Astrocyte of the spinal cord (primary cell): ENCODE data around the gene PPP3R1.

ENCODE experiments used
- DNase-seq: peaks from one replicate; pipeline ENCODE4 v3.0.0; 2011; ENCODE audit warnings: low read depth, low spot score
- H3K4me3 ChIP-seq: 2 replicates; pipeline ENCODE4 v1.5.1; 2011; ENCODE audit warnings: low read depth, mild to moderate bottlenecking, low read length, moderate library complexity
- in situ Hi-C: cut with HindIII; loops from 2 replicates; pipeline ENCODE4 v1.10.0; 2017; ENCODE audit warnings: low sequenced_read_pairs
- TF ChIP-seq, protein P1 (sequence below): IDR thresholded peaks from 2 replicates; pipeline ENCODE4 v1.5.1; 2012; ENCODE audit warnings: low read depth, mild to moderate bottlenecking, low read length, inconsistent platforms

The PPP3R1 gene

DNA sequence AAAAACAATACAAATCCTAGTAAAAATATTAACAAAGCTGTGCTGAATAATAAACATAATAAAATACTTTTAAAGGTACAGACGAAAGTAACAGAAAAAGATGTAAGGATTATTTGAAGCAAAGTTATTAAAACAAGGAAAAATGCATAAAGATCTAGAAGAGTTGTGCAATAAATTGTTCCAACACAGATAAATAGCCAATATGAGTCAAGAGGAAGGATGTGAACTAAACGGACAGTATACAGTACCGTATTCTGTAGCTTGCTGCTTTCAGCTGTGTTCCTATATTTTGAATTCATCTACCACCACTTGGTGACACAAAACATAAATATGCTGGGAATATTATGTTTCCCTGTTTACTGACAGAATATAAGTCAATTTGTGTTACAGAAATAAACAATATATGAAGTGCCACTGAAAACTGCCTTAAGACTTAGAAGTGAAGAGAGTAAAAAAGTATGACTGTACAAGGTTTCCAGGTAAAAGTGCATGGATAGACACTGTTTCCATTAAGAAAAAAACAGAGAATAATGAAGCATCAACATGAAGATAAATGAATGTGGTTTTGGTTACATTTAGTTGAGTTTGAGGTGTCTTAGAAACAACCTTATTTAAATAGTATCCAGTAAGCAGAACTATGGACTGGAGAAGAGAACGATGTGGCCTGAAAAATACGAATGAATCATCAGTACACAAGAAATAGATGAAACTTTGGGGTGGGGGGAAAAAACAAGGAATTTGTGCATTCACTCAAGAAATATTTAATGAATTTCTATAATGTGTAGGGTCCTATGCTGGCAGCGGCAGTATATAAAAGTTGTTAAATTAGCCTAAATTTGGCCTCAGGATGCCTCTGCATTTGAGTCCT is 13.1 kb downstream of the PPP3R1 start:
- TF ChIP-seq, protein P1, sequence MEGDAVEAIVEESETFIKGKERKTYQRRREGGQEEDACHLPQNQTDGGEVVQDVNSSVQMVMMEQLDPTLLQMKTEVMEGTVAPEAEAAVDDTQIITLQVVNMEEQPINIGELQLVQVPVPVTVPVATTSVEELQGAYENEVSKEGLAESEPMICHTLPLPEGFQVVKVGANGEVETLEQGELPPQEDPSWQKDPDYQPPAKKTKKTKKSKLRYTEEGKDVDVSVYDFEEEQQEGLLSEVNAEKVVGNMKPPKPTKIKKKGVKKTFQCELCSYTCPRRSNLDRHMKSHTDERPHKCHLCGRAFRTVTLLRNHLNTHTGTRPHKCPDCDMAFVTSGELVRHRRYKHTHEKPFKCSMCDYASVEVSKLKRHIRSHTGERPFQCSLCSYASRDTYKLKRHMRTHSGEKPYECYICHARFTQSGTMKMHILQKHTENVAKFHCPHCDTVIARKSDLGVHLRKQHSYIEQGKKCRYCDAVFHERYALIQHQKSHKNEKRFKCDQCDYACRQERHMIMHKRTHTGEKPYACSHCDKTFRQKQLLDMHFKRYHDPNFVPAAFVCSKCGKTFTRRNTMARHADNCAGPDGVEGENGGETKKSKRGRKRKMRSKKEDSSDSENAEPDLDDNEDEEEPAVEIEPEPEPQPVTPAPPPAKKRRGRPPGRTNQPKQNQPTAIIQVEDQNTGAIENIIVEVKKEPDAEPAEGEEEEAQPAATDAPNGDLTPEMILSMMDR: no peak
- no peak for DNase-seq
- in situ Hi-C loops: no loop called here
- H3K4me3 ChIP-seq: no peak overlapping the region

DNA sequence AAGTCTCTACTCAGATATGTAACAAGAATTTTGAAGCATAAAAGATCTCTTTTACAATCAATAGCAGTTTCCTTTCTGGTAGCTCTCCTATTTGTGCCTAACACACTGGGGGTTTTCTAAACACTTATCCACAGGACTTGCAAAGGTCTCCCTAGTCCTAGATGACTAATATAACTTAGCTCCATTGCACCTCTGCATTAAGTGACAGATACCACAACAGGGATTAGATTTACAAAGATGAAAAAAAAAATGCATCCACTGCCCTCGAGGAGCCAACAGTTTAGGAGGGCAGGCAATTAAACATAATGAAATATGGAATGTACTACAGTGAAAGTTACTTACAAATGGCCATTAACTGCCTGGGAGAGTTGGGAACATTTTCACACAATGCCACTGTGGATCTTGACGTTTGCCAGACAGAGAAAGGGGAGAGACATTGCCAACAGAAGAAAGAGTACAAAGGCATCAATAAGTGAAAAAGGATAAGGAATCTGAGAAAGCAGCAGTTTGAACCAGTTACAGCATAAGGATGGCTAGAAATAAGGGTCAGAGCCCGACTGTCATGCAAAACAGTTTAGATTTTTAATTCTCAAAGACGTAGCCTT is 14.3 kb downstream of the PPP3R1 start:
- no peak for DNase-seq
- H3K4me3 ChIP-seq: no peak overlapping the region
- TF ChIP-seq, protein P1: no peak
- in situ Hi-C loops: no loop called here

DNA sequence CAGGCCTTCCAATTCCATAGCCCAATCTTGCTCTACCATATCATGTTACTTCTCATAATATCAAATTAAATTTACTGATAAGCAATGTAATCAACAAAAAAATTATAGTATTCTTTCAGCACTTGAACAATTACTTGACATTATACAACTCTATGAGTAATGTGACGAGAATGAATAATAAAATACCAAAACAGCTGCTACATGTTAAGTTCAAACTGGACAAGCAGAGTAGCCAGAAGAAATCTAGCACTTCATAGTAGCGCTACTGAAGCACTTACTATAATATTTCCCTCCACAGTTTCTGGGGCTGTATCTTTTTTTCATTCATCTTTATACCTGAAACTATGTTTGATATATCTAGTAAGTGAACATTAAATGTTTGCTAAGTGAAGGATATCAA is 14.9 kb downstream of the PPP3R1 start:
- TF ChIP-seq, protein P1: no peak
- DNase-seq: no peak
- no peak overlapping the region for H3K4me3 ChIP-seq
- in situ Hi-C loops: no loop called here

DNA sequence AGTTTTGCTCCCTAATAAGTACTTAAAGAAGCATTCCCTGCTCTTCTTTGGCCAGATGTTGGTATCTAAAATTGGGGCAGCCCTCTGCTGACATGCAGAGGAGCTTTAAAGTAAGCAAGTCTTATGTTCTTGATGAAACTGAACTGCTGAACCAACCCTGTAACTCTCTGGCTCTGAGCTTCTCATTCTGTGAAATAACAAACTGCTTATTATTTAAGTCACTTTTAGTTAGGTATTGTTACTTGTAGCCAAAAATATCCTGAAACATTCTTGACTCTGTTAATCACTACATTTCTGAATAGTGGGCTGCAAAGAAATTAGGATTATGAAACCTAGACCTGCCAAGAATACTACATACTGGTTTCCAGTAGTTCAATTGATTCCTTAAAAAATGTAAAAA is 15.5 kb downstream of the PPP3R1 start:
- TF ChIP-seq, protein P1: no peak
- DNase-seq: no peak
- no peak overlapping the region for H3K4me3 ChIP-seq
- in situ Hi-C loops: no loop called here

DNA sequence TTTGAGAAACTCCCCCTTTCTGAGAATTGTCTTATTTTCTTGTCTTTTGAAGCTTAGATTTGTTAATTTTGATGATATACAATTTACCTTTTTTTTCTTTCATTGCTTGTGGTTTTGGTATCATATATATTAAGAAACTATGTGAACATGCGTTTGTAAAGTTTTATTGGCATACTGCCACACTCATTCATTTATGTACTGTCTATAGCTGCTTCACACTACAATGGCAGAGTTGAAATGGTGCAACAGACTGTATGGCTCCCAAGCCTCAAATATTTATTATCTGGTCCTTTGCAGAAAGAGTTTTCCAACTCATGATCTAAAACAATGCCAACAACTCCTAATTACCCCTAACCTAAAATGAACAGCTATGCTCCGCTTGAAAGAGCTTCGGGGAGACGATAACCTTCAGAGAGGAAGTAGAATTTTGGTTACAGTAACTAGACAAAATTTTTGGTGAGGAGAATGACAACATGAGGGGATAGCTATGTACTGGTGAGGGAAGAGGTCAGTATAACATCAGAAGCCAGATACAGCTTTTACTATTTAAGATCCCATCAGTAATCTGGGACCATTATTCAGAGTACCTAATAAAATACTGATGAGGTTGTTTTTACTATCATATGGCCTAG is 16.1 kb downstream of the PPP3R1 start:
- H3K4me3 ChIP-seq: no peak overlapping the region
- DNase-seq: no peak
- in situ Hi-C loops: no loop called here
- TF ChIP-seq, protein P1: no peak

DNA sequence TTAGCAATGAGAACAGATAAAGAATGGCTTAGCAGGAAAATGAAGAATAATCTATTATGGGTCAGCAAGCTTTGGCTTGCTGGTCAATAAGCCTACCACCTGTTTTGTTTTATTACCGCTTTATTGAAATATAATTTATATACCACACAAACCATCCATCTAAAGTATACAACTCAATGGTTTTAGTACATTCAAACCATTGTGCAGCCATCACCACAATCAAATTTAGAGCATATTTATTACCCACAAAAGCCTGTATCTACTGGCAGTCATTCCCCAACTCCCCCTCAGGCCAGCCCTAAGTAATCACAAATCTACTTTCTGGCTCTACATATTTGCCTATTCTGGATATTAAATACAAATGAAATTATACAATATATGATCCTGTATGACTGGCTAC is 17.2 kb downstream of the PPP3R1 start:
- H3K4me3 ChIP-seq: no peak overlapping the region
- TF ChIP-seq, protein P1: no peak
- no peak for DNase-seq
- in situ Hi-C loops: no loop called here
